Adrenal gland (tissue), 5 donors: ENCODE measurements around the gene SYT7.

Experiments
- CTCF ChIP-seq, 6 experiments: fragments of 450-650 bp in 4 of 6; fragments of 200-600 bp in 2 of 6; sonication (generic) in 1 of 6; IDR thresholded peaks; 1 replicate in 5 of 6; 2 replicates in 1 of 6; pipeline versions ENCODE4 v1.5.1 to v1.8.0; 2016 to 2021; ENCODE audit warnings: antibody characterized with exemption in 6 of 6, mild to moderate bottlenecking in 2 of 6, moderate library complexity in 1 of 6
- POLR2A ChIP-seq, 2 donors: fragments of 450-650 bp; IDR thresholded peaks; one replicate each; pipeline ENCODE4 v1.6.1; 2017; ENCODE audit warnings: antibody characterized with exemption in 2 of 2, mild to moderate bottlenecking in 2 of 2, moderate library complexity in 1 of 2
- donor health status: DM: no; HTN: no; CAD: no.

DNA sequence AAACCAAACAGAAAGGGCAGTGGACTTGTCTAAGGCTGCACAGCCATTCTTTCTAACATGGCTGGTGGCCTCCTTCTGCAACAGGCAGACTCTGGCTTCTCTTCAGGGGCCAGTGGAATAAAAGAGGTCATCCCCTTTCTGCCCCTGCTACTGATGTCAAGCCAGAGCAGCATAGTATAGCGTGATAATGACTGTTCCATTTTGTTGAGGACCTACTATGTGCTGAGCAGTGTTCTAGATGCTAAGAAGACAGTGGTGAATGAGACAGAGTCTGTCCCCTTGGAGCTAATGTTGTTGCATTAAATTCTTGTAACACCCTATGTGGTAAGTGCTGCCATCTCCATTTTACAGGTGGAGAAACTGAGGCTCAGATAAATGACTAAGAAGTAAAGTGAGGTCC lies 15.7 kb upstream of the SYT7 start:
- TF ChIP-seq CTCF (IDR thresholded peaks at IDR 0.05) (no peak), POLR2A (IDR thresholded peaks at IDR 0.05) (no peak)
